ENCODE data around the gene TXNDC17. TPM values are rescaled to one million over a fixed set of nuclear protein-coding genes. Genes with fewer than 3 reads are reported as not detected.

Gene TXNDC17
- polyA plus RNA-seq, 1 donor: 136 TPM

GRCh38 chr17:6632530-6632929 lies 8.3 kb upstream of the TXNDC17 start:
- no peaks in the 10 kb centered on the region for H3K9me3 ChIP-seq (ENCODE audit: control insufficient read depth, low read depth, low read length)
- DNase-seq: no peak
- no peaks in the 10 kb centered on the region for H3K4me1 ChIP-seq (ENCODE audit: control insufficient read depth, insufficient read depth, low read length)
- H3K27me3 ChIP-seq (ENCODE audit: control insufficient read depth, insufficient read depth, low read length): no peaks in the 10 kb centered on the region
- H3K4me3 ChIP-seq (ENCODE audit: low read length): no peak overlapping the region
- no peak overlapping the region for H3K27ac ChIP-seq (ENCODE audit: low read length)
- H3K36me3 ChIP-seq (ENCODE audit: control insufficient read depth, insufficient read depth, low read length): peaks cover 40% of the 10 kb centered on the region

- Histone ChIP-seq H3K27ac (ENCODE audit: low read length) (no peak overlapping the region), H3K36me3 (ENCODE audit: control insufficient read depth, insufficient read depth, low read length) (peaks cover 33% of the 10 kb centered on the region), H3K4me1 (ENCODE audit: control insufficient read depth, insufficient read depth, low read length) (peaks cover under 1% of the 10 kb centered on the region), H3K27me3 (ENCODE audit: control insufficient read depth, insufficient read depth, low read length) (no peaks in the 10 kb centered on the region), H3K9me3 (ENCODE audit: control insufficient read depth, low read depth, low read length) (no peaks in the 10 kb centered on the region), H3K4me3 (ENCODE audit: low read length) (no peak overlapping the region)
- 92% methylated on average over 2 of the region's 3 CpGs for WGBS (ENCODE audit: insufficient coverage, low lambda C conversion rate)
- DNase-seq: no peak
Measured at GRCh38 chr17:6633263-6633662, 7.6 kb upstream of the TXNDC17 start.

- H3K27me3 ChIP-seq (ENCODE audit: control insufficient read depth, insufficient read depth, low read length): no peaks in the 10 kb centered on the region
Measured at GRCh38 chr17:6636105-6636504, 4.8 kb upstream of the TXNDC17 start.

GRCh38 chr17:6636616-6637457 lies 4.0 kb upstream of the TXNDC17 start:
- Histone ChIP-seq H3K36me3 (ENCODE audit: control insufficient read depth, insufficient read depth, low read length) (peaks cover 23% of the 10 kb centered on the region), H3K4me1 (ENCODE audit: control insufficient read depth, insufficient read depth, low read length) (peaks cover 9% of the 10 kb centered on the region), H3K27ac (ENCODE audit: low read length) (no peak overlapping the region), H3K9me3 (ENCODE audit: control insufficient read depth, low read depth, low read length) (no peaks in the 10 kb centered on the region), H3K27me3 (ENCODE audit: control insufficient read depth, insufficient read depth, low read length) (no peaks in the 10 kb centered on the region), H3K4me3 (ENCODE audit: low read length) (no peak overlapping the region)
- WGBS (ENCODE audit: insufficient coverage, low lambda C conversion rate): no CpG with 5 or more reads among the region's 17 CpGs
- no peak for DNase-seq

More at GRCh38 chr17:6636105-6636504, 4.8 kb upstream of the TXNDC17 start:
- Histone ChIP-seq H3K4me3 (ENCODE audit: low read length) (no peak overlapping the region), H3K36me3 (ENCODE audit: control insufficient read depth, insufficient read depth, low read length) (peaks cover 28% of the 10 kb centered on the region), H3K27ac (ENCODE audit: low read length) (no peak overlapping the region), H3K4me1 (ENCODE audit: control insufficient read depth, insufficient read depth, low read length) (peaks cover 8% of the 10 kb centered on the region), H3K9me3 (ENCODE audit: control insufficient read depth, low read depth, low read length) (no peaks in the 10 kb centered on the region)
- DNase-seq: no peak
- WGBS (ENCODE audit: insufficient coverage, low lambda C conversion rate): no CpG with 5 or more reads among the region's 2 CpGs

GRCh38 chr17:6637458-6637840 lies 3.4 kb upstream of the TXNDC17 start:
- WGBS (ENCODE audit: insufficient coverage, low lambda C conversion rate): no CpG with 5 or more reads among the region's 6 CpGs
- no peak for DNase-seq
- peaks cover 18% of the 10 kb centered on the region for H3K36me3 ChIP-seq (ENCODE audit: control insufficient read depth, insufficient read depth, low read length)
- H3K9me3 ChIP-seq (ENCODE audit: control insufficient read depth, low read depth, low read length): no peaks in the 10 kb centered on the region
- H3K4me3 ChIP-seq (ENCODE audit: low read length): no peak overlapping the region
- H3K4me1 ChIP-seq (ENCODE audit: control insufficient read depth, insufficient read depth, low read length): peaks cover 14% of the 10 kb centered on the region
- H3K27me3 ChIP-seq (ENCODE audit: control insufficient read depth, insufficient read depth, low read length): no peaks in the 10 kb centered on the region
- no peak overlapping the region for H3K27ac ChIP-seq (ENCODE audit: low read length)

GRCh38 chr17:6638046-6638908 lies 2.6 kb upstream of the TXNDC17 start:
- H3K4me3 ChIP-seq (ENCODE audit: low read length): peak overlapping the region; percentile 86
- WGBS (ENCODE audit: insufficient coverage, low lambda C conversion rate): no CpG with 5 or more reads among the region's 24 CpGs
- no peaks in the 10 kb centered on the region for H3K27me3 ChIP-seq (ENCODE audit: control insufficient read depth, insufficient read depth, low read length)
- peaks cover 15% of the 10 kb centered on the region for H3K36me3 ChIP-seq (ENCODE audit: control insufficient read depth, insufficient read depth, low read length)
- no peaks in the 10 kb centered on the region for H3K9me3 ChIP-seq (ENCODE audit: control insufficient read depth, low read depth, low read length)
- DNase-seq: no peak
- peaks cover 14% of the 10 kb centered on the region for H3K4me1 ChIP-seq (ENCODE audit: control insufficient read depth, insufficient read depth, low read length)
- H3K27ac ChIP-seq (ENCODE audit: low read length): no peak overlapping the region

- Histone ChIP-seq H3K27me3 (ENCODE audit: control insufficient read depth, insufficient read depth, low read length) (no peaks in the 10 kb centered on the region), H3K4me1 (ENCODE audit: control insufficient read depth, insufficient read depth, low read length) (peaks cover 14% of the 10 kb centered on the region), H3K27ac (ENCODE audit: low read length) (no peak overlapping the region), H3K9me3 (ENCODE audit: control insufficient read depth, low read depth, low read length) (no peaks in the 10 kb centered on the region), H3K36me3 (ENCODE audit: control insufficient read depth, insufficient read depth, low read length) (peaks cover 16% of the 10 kb centered on the region), H3K4me3 (ENCODE audit: low read length) (peak overlapping the region; percentile 86)
- no CpG with 5 or more reads among the region's 15 CpGs for WGBS (ENCODE audit: insufficient coverage, low lambda C conversion rate)
- peak in 1 of 2 donors; percentile 13 for DNase-seq
Measured at GRCh38 chr17:6639014-6639585, 1.8 kb upstream of the TXNDC17 start.

- H3K27ac ChIP-seq (ENCODE audit: low read length): peak overlapping the region; percentile 89
- peaks cover 15% of the 10 kb centered on the region for H3K36me3 ChIP-seq (ENCODE audit: control insufficient read depth, insufficient read depth, low read length)
- no peaks in the 10 kb centered on the region for H3K27me3 ChIP-seq (ENCODE audit: control insufficient read depth, insufficient read depth, low read length)
- DNase-seq: peak in 1 of 2 donors; percentile 19
- H3K9me3 ChIP-seq (ENCODE audit: control insufficient read depth, low read depth, low read length): no peaks in the 10 kb centered on the region
- no CpG with 5 or more reads among the region's 67 CpGs for WGBS (ENCODE audit: insufficient coverage, low lambda C conversion rate)
- peaks cover 14% of the 10 kb centered on the region for H3K4me1 ChIP-seq (ENCODE audit: control insufficient read depth, insufficient read depth, low read length)
- peak overlapping the region; percentile 86 for H3K4me3 ChIP-seq (ENCODE audit: low read length)
Measured at GRCh38 chr17:6639586-6640535, 999 bp upstream of the TXNDC17 start.

- peaks cover 16% of the 10 kb centered on the region for H3K36me3 ChIP-seq (ENCODE audit: control insufficient read depth, insufficient read depth, low read length)
- peak overlapping the region; percentile 86 for H3K4me3 ChIP-seq (ENCODE audit: low read length)
- peak overlapping the region; percentile 89 for H3K27ac ChIP-seq (ENCODE audit: low read length)
- H3K9me3 ChIP-seq (ENCODE audit: control insufficient read depth, low read depth, low read length): no peaks in the 10 kb centered on the region
- peaks cover 14% of the 10 kb centered on the region for H3K4me1 ChIP-seq (ENCODE audit: control insufficient read depth, insufficient read depth, low read length)
- no peaks in the 10 kb centered on the region for H3K27me3 ChIP-seq (ENCODE audit: control insufficient read depth, insufficient read depth, low read length)
- DNase-seq: peak; percentile 71 to 86
- WGBS (ENCODE audit: insufficient coverage, low lambda C conversion rate): no CpG with 5 or more reads among the region's 20 CpGs
Measured at GRCh38 chr17:6641247-6641863, 495 bp downstream of the TXNDC17 start.

Data from large intestine (tissue), 3 donors.